Liver (tissue), 9 donors: ENCODE results near the gene SLC39A10. TPM values are rescaled to one million over a fixed set of nuclear protein-coding genes. Genes with fewer than 3 reads are reported as not detected.

Experiments
- DNase-seq: peaks from one replicate; pipeline ENCODE4 v3.0.0-alpha.2; 2017; ENCODE audit warnings: low spot score
- H3K27ac ChIP-seq, 2 donors: one replicate each; pipeline ENCODE4 v1.7.0; 2013; ENCODE audit warnings: inconsistent platforms in 2 of 2, low read length in 2 of 2, control low read depth in 1 of 2, low read depth in 1 of 2, mild to moderate bottlenecking in 1 of 2
- H3K27me3 ChIP-seq, 4 donors: one replicate each; pipeline versions ENCODE4 v1.6.1 to v1.7.0; 2013; ENCODE audit warnings: low read length in 3 of 4, inconsistent platforms in 1 of 4, mild to moderate bottlenecking in 1 of 4, moderate library complexity in 1 of 4; ENCODE audit not compliant: control insufficient read depth in 4 of 4, insufficient read depth in 4 of 4
- H3K36me3 ChIP-seq, 4 donors: one replicate each; pipeline versions ENCODE4 v1.6.1 to v1.7.0; 2013; ENCODE audit warnings: low read length in 3 of 4, mild to moderate bottlenecking in 3 of 4, low read depth in 1 of 4, moderate library complexity in 1 of 4; ENCODE audit not compliant: control insufficient read depth in 4 of 4, insufficient read depth in 3 of 4
- H3K4me1 ChIP-seq, 4 donors: one replicate each; pipeline versions ENCODE4 v1.6.1 to v1.7.0; 2013; ENCODE audit warnings: low read length in 3 of 4, mild to moderate bottlenecking in 3 of 4, moderate library complexity in 1 of 4; ENCODE audit not compliant: control insufficient read depth in 4 of 4, insufficient read depth in 4 of 4
- H3K4me3 ChIP-seq, 3 donors: one replicate each; pipeline versions ENCODE4 v1.6.1 to v1.7.0; 2013; ENCODE audit warnings: low read length in 3 of 3, control low read depth in 1 of 3, low read depth in 1 of 3, mild to moderate bottlenecking in 1 of 3
- H3K9ac ChIP-seq, 2 donors: one replicate each; pipeline ENCODE4 v1.7.0; 2013; ENCODE audit warnings: low read length in 2 of 2, mild to moderate bottlenecking in 2 of 2, moderate library complexity in 2 of 2, control low read depth in 1 of 2, low read depth in 1 of 2
- H3K9me3 ChIP-seq, 4 donors: one replicate each; pipeline versions ENCODE4 v1.6.1 to v1.7.0; 2013; ENCODE audit warnings: low read length in 3 of 4; ENCODE audit not compliant: control insufficient read depth in 4 of 4
- ATF3 ChIP-seq: IDR thresholded peaks from 2 replicates; pipeline ENCODE4 v1.6.1; 2016; ENCODE audit warnings: antibody characterized with exemption
- CTCF ChIP-seq: fragments of 150-350 bp; IDR thresholded peaks from 2 replicates; pipeline ENCODE4 v1.5.1; 2017; ENCODE audit warnings: improper control_type of control experiment, low read depth, low read length; ENCODE audit not compliant: missing input control
- EGR1 ChIP-seq, 2 donors: IDR thresholded peaks; 2 replicates each; pipeline ENCODE4 v1.6.1; 2016 to 2018; ENCODE audit warnings: antibody characterized with exemption in 2 of 2, low read depth in 2 of 2
- FOXA1 ChIP-seq: IDR thresholded peaks from 2 replicates; pipeline ENCODE4 v1.6.1; 2016; ENCODE audit warnings: antibody characterized with exemption
- GABPA ChIP-seq, 2 donors: IDR thresholded peaks in 1 of 2; conservative IDR thresholded peaks in 1 of 2; 2 replicates each; pipeline ENCODE4 v1.6.1; 2016; ENCODE audit warnings: antibody characterized with exemption in 2 of 2, mild to moderate bottlenecking in 1 of 2, moderate library complexity in 1 of 2
- HNF4A ChIP-seq, 2 donors: conservative IDR thresholded peaks; 2 replicates each; pipeline ENCODE4 v1.6.1; 2016; ENCODE audit warnings: antibody characterized with exemption in 2 of 2, mild to moderate bottlenecking in 2 of 2
- HNF4G ChIP-seq: IDR thresholded peaks from 2 replicates; pipeline ENCODE4 v1.6.1; 2016; ENCODE audit warnings: antibody characterized with exemption
- MAX ChIP-seq: IDR thresholded peaks from 2 replicates; pipeline ENCODE4 v1.6.1; 2016; ENCODE audit warnings: antibody characterized with exemption
- NR2F2 ChIP-seq: IDR thresholded peaks from 2 replicates; pipeline ENCODE4 v1.6.1; 2016; ENCODE audit warnings: antibody characterized with exemption
- RAD21 ChIP-seq, 2 donors: IDR thresholded peaks; 2 replicates each; pipeline ENCODE4 v1.6.1; 2016; ENCODE audit warnings: antibody characterized with exemption in 2 of 2, mild to moderate bottlenecking in 2 of 2
- REST ChIP-seq: IDR thresholded peaks from 2 replicates; pipeline ENCODE4 v1.6.1; 2016; ENCODE audit warnings: antibody characterized with exemption, mild to moderate bottlenecking
- RXRA ChIP-seq, 2 donors: IDR thresholded peaks; 2 replicates each; pipeline ENCODE4 v1.6.1; 2017 to 2018; ENCODE audit warnings: antibody characterized with exemption in 2 of 2, mild to moderate bottlenecking in 1 of 2
- YY1 ChIP-seq: IDR thresholded peaks from 2 replicates; pipeline ENCODE4 v1.6.1; 2016; ENCODE audit warnings: antibody characterized with exemption, mild to moderate bottlenecking
- WGBS: extraction: QIAGEN DNeasy Blood & Tissue Kit; methylation state at CpG from one replicate; pipeline ENCODE4 v1.1.7; 2013; 5-methylcytosine and 5-hydroxymethylcytosine counted together
- polyA plus RNA-seq, 2 donors: library from polyadenylated mRNA; stranded (reverse) in 1 of 2; unstranded in 1 of 2; fragments of 200-250 nt in 1 of 2; fragments of >200 nt in 1 of 2; fragmentation: Nextera tagmentation in 1 of 2; extraction: Ambion mirVana in 1 of 2; gene quantifications; one replicate each; pipeline versions ENCODE4 v1.2.1 to v1.2.3, GENCODE V29; 2013 to 2015
- total RNA-seq, 2 donors: library from RNA; depleted of rRNA; stranded (reverse); fragments of >200 nt; gene quantifications; one replicate each; pipeline ENCODE4 v1.2.3, GENCODE V29; 2014
- donor health status: healthy.
- donor health status: healthy.
- donor health status: healthy.
- donor health status: healthy.
- donor health status: healthy.

Gene SLC39A10
- total and polyA plus RNA-seq, 4 donors, result 0.98 to 7.5 (median 3.4) TPM

GRCh38 chr2:195659114-195659513, 2.1 kb downstream of the SLC39A10 start:
- no peak for DNase-seq
- TF ChIP-seq NR2F2 (no peak), ATF3 (no peak), HNF4A (conservative IDR thresholded peaks at IDR 0.05) (no peak), RXRA (IDR thresholded peaks at IDR 0.05) (no peak), MAX (no peak)
- Histone ChIP-seq H3K36me3 (no peaks in the 10 kb centered on the region), H3K9me3 (no peaks in the 10 kb centered on the region), H3K9ac (peak overlapping the region in 1 of 2 donors; percentile 96), H3K27me3 (no peaks in the 10 kb centered on the region), H3K4me1 (peaks cover 1 to 25% (median 15%) of the 10 kb centered on the region in 4 donors), H3K4me3 (peak overlapping the region in 2 of 3 donors; percentile 16 to 90), H3K27ac (no peak overlapping the region)
- 35% methylated on average over 5 of the region's 5 CpGs for WGBS

- peak; percentile 80 for DNase-seq
- Histone ChIP-seq H3K4me1 (peaks cover 1 to 25% (median 15%) of the 10 kb centered on the region in 4 donors), H3K4me3 (no peak overlapping the region)
Observed at GRCh38 chr2:195659982-195660890, 3.2 kb downstream of the SLC39A10 start.

GRCh38 chr2:195662138-195662537, 5.1 kb downstream of the SLC39A10 start:
- Histone ChIP-seq H3K4me3 (no peak overlapping the region), H3K9ac (no peak overlapping the region), H3K27me3 (no peaks in the 10 kb centered on the region), H3K4me1 (peaks cover 1 to 17% (median 14%) of the 10 kb centered on the region in 4 donors), H3K9me3 (no peaks in the 10 kb centered on the region), H3K36me3 (no peaks in the 10 kb centered on the region), H3K27ac (no peak overlapping the region)
- DNase-seq, result no peak
- 25% methylated on average over 3 of the region's 3 CpGs for WGBS
- TF ChIP-seq REST (no peak), RXRA (IDR thresholded peaks at IDR 0.05) (no peak), FOXA1 (no peak), YY1 (no peak), CTCF (no peak), EGR1 (IDR thresholded peaks at IDR 0.05; ENCODE audit: low read depth in 2 of 2) (no peak), GABPA (IDR thresholded peaks at IDR 0.05 in 1 of 2, conservative IDR thresholded peaks at IDR 0.05 in 1 of 2) (no peak), ATF3 (no peak), NR2F2 (no peak), RAD21 (IDR thresholded peaks at IDR 0.05) (no peak)

More at GRCh38 chr2:195659982-195660890, 3.2 kb downstream of the SLC39A10 start:
- Histone ChIP-seq H3K27me3 (no peaks in the 10 kb centered on the region), H3K27ac (no peak overlapping the region), H3K36me3 (no peaks in the 10 kb centered on the region), H3K9me3 (no peaks in the 10 kb centered on the region), H3K9ac (peak overlapping the region; percentile 18 to 41)
- peak; percentile 66 for TF ChIP-seq CTCF
- TF ChIP-seq HNF4G, result no peak
- peak; percentile 92 to 95 for TF ChIP-seq RAD21 (IDR thresholded peaks at IDR 0.05)
- WGBS, result 34% methylated on average over 6 of the region's 6 CpGs
